ENCODE measurements around the gene TPST2.

DNA sequence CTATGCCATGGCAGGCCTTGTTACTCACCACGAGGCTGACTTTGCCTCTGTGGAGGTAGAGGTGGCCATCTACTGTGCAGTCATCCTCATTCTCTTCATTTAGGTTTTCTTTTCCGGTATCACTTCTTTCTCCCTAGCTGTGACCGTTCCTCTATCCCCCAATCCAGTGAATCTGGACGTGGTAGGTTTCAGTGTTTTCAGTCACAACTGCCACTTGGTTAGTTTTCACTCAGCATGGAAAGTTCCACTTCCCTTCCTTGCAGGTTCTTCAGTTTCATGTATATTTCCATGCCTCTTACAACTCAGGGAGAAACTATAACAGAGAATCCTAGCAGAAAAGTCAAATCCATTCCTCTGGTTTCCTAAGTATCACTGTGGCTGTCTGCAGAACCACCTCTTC lies 108.2 kb downstream of the TPST2 start:
- TF ChIP-seq, protein P1, sequence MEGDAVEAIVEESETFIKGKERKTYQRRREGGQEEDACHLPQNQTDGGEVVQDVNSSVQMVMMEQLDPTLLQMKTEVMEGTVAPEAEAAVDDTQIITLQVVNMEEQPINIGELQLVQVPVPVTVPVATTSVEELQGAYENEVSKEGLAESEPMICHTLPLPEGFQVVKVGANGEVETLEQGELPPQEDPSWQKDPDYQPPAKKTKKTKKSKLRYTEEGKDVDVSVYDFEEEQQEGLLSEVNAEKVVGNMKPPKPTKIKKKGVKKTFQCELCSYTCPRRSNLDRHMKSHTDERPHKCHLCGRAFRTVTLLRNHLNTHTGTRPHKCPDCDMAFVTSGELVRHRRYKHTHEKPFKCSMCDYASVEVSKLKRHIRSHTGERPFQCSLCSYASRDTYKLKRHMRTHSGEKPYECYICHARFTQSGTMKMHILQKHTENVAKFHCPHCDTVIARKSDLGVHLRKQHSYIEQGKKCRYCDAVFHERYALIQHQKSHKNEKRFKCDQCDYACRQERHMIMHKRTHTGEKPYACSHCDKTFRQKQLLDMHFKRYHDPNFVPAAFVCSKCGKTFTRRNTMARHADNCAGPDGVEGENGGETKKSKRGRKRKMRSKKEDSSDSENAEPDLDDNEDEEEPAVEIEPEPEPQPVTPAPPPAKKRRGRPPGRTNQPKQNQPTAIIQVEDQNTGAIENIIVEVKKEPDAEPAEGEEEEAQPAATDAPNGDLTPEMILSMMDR (IDR thresholded peaks at IDR 0.05; ENCODE audit: low read length): no peak
- no peak for TF ChIP-seq EZH2 (optimal IDR thresholded peaks at IDR 0.05; ENCODE audit: low read depth, low read length)
